GM18526 (cell line): ENCODE data around the gene POLG2.

Experiments used
- POLR2A ChIP-seq: IDR thresholded peaks from 3 replicates; pipeline ENCODE4 v1.6.1; 2011; ENCODE audit not compliant: insufficient read length; ENCODE audit errors: extremely low read depth

The POLG2 gene

DNA sequence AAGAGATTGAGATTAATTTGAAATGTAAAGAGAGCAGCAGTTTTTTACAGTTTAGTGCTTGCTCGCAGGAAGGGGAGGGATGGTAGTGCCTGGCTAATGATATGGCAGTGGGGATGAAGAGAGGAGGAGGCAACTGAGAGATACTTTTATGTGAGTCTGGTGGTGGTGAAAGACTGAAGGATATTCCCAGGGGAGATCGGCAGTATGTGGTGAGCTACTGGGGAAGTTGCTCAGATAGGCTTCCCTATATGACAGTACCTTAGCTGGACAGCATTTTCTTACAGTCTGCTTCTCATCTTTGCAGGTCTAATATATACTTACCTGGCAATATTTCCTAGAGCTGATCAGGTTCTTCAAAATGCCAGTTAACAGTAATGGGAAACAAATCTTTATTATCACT is 18.6 kb upstream of the POLG2 start:
- TF ChIP-seq POLR2A: no peak

- TF ChIP-seq POLR2A: no peak
Measured at GRCh38 chr17:64509179-64509578, 12.3 kb upstream of the POLG2 start.

DNA sequence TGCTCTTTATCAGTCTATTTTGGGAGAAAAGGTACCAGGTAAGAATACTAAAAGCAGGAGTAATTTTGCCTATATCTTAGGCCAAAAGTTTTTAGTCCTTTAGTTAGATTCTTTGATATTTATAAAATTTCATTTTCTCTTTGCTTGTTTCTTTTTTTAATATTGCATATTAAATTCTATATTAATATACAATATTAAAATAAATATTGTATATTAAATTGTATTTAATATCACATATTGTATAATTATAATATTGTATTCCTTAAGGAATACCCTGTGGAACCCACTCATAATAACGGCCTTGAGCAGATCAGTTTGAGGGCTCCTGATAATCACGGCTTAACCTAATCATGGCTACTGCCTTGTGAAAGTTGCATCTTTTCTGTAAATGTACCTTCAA is 11.8 kb upstream of the POLG2 start:
- no peak for TF ChIP-seq POLR2A

DNA sequence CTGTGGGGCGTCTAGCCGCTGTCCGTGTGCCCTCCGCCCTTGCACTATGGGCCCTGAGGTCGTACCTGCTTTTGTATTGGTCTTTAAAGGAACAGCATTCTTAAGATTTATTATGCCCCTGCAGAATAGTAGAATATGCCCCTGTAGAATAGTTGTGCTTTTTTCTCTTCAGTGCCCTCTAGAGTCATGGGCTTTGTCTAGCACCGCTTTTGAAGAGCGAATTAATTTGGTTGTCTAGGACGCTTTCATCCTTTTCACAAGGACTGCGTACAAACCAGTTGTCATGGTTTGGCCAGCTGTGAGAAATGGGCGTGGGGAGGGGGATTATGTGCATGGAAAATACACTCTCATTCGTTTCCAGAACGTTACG is 10.5 kb upstream of the POLG2 start:
- no peak for TF ChIP-seq POLR2A

DNA sequence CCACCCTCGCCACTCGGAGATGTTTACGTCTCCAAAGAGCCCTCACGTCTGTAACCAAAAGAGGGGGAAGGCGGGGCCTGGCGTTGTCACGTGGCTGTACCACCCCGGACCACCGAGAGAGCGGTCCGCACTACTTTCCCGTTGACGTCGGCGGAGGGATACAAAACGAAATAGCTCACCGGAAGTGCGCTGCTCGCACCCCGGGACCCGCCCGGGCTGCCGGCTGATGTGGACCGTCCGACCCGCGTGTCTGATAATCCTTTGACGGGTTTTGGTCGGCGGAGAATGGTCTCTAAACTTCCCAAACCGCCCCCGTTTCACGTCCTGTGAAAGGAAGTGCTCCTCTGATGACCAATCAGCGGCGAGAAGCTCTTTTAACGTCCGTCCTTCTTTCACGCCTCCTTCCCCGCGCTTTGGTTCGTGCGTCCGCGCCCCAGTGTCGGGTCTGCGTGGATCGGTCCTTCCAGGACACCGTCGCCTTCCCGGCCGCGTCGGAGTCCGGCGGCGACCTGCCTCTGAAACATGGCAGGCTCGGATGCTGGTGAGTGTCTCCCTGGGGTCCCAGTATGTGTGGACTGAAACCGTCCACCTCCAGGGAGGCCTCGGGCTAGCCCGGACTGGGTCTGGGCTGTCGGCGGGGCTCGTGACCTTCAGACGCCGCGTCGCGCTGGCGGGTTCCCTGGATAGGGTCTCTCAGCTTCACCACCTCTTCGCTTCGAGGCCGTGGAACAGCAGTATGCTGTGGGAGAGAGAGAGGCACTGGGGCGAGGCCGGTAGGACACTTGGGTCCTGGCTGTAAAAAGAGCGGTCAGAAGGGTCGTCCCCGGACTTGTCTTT is 9.9 kb upstream of the POLG2 start, which contains the start of gene CEP95:
TSS of gene CEP95 (plus strand) at position 402 of the 837 bp plus-strand sequence. CDS start at position 523, 121 bp downstream.
- TF ChIP-seq POLR2A: peak; percentile 84

GRCh38 chr17:64506201-64506575 is 9.3 kb upstream of the POLG2 start, which contains the start of gene DDX5:
Gene DDX5 (minus strand): TSS chr17:64506289. CDS start chr17:64506119, 170 bp downstream.
- peak; percentile 99 for TF ChIP-seq POLR2A

GRCh38 chr17:64505340-64506200 is 8.7 kb upstream of the POLG2 start:
- peak; percentile 51 for TF ChIP-seq POLR2A

- TF ChIP-seq POLR2A: no peak
Measured at GRCh38 chr17:64504769-64505339, 8.0 kb upstream of the POLG2 start.

DNA sequence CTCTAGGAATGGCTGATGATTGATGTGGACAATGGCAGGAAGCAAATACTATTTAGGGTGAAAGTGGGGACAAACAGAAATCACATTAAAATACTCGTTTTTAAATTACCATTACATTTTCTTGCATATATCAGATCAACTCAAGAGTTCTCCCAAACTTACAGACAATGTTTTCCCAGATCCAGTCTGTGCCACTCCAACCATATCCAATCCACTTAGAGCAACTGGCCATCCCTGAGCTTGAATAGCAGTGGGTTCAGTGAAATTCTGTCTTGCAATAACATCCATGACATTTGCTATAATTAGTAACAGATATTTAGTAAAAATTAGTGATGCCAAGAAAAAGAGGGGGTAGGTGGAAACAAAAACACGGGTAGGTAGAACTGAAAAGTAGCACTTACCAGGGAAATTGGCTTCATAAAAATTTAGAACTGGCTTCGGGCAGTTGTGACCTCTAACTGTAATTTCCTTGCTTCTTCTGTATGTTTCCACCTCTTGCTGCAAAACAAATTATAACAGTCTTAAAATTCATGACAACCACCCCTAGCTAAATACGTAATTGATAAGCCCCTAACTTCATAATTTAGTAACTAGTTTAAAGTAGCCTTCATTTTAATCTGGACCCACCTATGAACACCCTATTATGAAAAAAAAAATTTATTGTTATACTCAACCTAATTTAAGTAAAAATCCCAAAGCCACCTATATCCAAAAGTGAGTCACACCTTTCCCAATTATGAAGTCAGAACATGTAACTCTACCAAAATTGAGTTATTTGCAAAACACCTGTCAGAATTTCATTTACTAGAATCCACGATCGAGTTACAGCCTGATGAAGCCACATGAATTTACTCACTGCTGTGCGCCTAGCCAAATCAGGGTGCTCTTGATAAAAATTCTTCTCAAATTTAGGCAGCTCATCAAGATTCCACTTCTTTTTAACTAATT is 7.2 kb upstream of the POLG2 start:
- TF ChIP-seq POLR2A: no peak

GRCh38 chr17:64503341-64503740 is 6.5 kb upstream of the POLG2 start:
- no peak for TF ChIP-seq POLR2A

DNA sequence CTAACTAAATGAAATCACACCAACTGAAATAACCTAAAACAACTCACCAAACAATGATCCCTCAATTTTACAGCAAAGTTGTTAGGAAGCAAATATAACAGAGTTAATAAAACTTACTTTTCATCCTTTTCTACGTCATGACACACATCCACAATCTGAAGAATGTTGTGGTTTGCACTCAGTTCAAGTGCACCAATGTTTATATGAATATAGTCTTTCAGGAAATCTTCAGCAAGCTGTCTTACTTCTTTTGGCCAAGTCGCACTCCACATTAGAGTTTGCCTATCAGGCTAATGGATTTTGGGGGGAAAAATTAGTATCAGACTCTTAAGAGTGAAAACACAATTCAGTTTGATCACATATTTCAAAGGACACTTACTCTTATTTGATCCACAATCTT is 6.0 kb upstream of the POLG2 start:
- no peak for TF ChIP-seq POLR2A

- peak; percentile 14 for TF ChIP-seq POLR2A
Measured at GRCh38 chr17:64502021-64502420, 5.2 kb upstream of the POLG2 start.

DNA sequence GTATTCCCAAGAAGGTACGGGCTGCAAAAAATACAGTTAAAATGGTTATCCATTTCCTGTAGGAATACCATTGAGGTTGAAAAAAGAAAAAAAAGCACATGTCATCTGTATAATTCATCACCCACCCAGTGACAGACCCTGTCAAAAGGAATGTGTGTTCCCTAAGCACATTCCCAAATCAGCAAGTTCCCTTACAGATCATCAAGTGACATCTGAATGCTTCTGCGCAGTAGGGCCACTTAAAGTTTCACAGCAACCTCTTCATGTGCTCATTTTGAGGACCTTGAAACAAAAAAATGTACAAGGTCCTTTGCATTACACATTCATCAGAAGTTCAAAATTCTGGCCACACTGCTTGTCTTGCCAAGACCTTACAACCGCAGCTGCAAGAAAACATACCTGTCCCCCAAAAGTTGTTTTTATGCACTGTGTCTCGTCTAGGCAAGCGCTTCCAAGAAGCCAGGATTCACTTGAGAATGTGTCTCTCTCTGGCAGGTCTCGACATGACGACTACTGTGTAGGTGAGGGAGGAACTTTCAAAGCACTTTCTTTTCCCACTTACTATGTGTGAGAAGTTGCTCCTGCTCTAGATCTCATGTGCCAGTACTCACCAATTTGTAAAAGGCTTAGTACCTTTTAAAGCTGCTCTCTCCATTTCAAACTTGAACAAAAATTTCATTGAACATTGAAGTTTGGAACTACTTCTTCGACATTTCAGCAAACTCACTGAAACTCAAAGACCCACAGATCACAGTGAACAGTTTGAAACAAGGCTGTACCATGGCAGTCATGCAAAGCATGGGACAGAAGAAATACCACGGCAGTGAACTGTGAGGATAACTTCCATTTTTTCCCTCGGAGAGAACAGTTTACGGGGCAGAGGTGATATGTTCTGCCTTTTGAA is 4.3 kb upstream of the POLG2 start:
- no peak for TF ChIP-seq POLR2A

- no peak for TF ChIP-seq POLR2A
Measured at GRCh38 chr17:64500487-64500859, 3.6 kb upstream of the POLG2 start.
